MM.1S (cell line): ENCODE data around the gene LRG1.

ENCODE experiments used
- CTCF ChIP-seq: fragments of 300-600 bp; sonication (generic); IDR thresholded peaks from 2 replicates; pipeline ENCODE4 v1.5.1; 2016; ENCODE audit warnings: antibody characterized with exemption, low read length, mixed read lengths
- EZH2phosphoT487 ChIP-seq: fragments of 300-600 bp; sonication (generic); IDR thresholded peaks from 2 replicates; pipeline ENCODE4 v1.6.1; 2018; ENCODE audit warnings: antibody characterized with exemption, low read length

GRCh38 chr19:4586245-4586644, 46.4 kb upstream of the LRG1 start:
- no peak for TF ChIP-seq CTCF
- no peak for TF ChIP-seq EZH2phosphoT487
